HT1080 (cell line): ENCODE measurements around the gene COX14. TPM values are rescaled to one million over a fixed set of nuclear protein-coding genes. Genes with fewer than 3 reads are reported as not detected.
A peak's percentile ranks its signal among the peaks of the same experiment; 100 is the strongest.
"Not testable (repeated sequence)": the region's sequence is repeated elsewhere in the genome, so short reads cannot be mapped to it uniquely, and the experiment has no call there.

ENCODE experiments used
- DNase-seq: peaks from one replicate; pipeline ENCODE4 v3.0.0-alpha.2; 2015; ENCODE audit warnings: low read depth
- total RNA-seq: library from RNA; depleted of rRNA; stranded (reverse); fragments of >200 nt; shearing (Covaris generic); gene quantifications from 2 replicates; pipeline ENCODE4 v1.2.3, GENCODE V29; 2014

COX14 gene
- total RNA-seq, 1 experiment from 2014 or later: 58.9 TPM

DNA sequence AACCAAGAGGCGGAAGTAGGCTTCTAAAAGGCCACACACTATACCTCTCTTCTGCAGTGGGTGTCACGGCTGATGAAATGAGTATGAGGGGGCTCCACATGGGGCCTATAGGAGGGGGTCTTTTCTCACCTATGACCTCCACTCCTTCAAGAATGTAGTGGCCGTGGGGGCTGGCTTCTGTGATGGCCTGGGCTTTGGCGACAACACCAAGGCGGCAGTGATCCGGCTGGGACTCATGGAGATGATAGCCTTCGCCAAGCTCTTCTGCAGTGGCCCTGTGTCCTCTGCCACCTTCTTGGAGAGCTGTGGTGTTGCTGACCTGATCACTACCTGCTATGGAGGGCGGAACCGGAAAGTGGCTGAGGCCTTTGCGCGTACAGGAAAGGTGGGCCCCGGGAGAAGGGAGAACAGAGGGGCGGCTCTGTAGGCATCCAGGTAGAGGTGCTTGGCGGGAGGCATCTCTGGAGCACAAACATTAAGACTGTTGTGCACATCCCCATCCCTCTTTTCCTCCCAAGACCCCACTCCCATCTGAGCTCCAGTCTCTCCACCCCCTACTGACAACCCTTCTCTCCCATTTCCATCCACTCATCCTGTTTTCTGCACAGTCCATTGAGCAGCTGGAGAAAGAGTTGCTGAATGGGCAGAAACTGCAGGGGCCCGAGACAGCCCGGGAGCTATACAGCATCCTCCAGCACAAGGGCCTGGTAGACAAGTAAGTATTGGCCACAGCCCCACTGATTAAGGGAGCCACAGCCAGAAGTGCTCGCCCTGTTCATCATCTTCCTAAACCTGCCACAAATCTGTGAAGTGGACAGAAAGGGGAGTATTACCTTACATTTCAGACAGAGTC lies 4.4 kb upstream of the COX14 start:
- DNase-seq: no peak

DNA sequence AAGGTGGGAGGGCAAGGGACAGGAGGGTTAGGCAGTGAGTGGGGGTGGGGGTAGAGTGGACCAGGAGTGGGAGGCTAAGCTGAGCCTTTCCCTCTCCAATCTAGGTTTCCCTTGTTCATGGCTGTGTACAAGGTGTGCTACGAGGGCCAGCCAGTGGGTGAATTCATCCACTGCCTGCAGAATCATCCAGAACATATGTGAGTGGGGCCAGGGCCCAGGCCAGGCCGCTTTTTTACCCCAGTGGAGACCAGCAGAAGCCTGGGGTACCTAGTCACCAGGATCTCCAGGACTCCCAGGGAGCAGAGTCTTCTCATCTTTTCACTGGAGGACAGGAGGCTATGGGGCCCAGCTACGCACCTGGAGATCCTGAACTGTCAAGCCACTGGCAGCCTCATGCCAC lies 2.7 kb upstream of the COX14 start:
- no peak for DNase-seq

DNA sequence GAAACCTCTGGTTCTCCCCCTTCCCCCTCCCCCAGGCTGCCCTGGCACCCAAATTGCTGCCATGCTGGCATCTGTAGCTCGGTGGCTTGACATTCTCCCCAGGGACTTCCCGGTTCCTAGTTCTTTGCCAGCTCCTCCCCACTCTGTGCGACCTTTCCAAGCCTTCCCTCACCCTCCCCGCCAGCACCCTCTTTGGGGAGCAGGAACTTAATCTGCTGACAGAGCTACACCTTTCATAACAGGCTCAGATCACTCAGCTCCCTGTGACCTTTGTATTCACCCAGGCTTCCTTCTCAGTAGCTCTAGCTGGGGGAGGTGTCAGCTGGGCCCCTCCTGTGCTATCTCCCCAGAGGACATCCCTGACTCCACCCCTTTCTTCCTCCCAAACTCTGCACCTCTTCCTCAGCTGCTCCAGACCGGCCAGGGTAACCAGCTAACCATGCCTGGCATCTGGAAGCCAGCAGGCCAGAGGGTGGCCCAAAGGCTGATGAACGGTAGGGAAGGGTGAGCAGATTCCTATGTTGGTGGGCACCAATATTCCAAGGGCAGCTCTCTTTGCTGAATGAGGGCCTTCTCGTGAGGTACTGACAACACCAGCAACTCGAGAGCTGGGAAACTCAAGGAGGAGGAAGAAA lies 1.8 kb upstream of the COX14 start:
- DNase-seq: no peak

DNA sequence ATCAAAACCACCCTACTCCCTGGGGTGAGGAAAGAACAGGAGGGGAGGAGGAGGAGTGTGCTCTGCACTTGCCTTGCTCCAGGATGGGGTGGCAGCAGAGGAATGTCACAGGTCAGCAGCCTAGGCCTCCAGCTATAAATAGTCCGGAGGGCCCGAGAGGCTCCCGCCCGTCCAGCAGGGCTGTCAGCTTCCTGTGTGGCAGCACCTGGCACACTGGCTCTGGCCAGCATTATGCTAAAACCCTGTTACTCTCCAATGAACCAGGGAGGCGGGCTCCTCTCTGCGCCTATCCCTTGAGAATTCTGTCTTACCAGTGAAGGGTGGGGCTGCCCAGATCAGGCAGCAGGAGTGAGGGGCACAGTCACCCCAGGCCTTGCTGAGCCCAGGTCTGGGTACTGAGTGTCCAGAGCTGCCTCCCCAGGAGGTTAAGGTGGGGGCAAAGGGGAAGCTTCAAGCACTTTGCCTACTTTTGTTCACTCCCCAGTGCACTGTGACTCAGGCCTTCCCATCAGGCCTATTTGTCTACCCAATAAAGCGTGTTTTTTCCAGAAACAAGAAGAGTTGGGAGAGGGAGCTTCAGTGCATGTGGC lies 1.2 kb upstream of the COX14 start:
- DNase-seq: peak; percentile 61

DNA sequence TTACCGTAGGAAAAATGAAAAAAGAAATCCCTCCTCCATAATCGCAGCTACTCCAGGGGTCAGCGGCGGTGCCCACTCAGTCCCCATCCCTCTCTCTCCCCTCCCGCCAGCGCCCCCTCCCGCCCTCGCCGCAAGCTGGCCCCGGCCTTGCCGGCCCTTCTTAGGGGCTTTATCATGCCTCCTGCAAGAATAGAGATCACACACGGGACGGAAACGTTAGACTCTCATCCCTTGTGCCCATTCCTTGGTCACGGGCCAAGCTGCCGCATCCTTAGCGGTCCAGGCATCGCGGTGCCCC lies 692 bp upstream of the COX14 start:
- DNase-seq: no peak

DNA sequence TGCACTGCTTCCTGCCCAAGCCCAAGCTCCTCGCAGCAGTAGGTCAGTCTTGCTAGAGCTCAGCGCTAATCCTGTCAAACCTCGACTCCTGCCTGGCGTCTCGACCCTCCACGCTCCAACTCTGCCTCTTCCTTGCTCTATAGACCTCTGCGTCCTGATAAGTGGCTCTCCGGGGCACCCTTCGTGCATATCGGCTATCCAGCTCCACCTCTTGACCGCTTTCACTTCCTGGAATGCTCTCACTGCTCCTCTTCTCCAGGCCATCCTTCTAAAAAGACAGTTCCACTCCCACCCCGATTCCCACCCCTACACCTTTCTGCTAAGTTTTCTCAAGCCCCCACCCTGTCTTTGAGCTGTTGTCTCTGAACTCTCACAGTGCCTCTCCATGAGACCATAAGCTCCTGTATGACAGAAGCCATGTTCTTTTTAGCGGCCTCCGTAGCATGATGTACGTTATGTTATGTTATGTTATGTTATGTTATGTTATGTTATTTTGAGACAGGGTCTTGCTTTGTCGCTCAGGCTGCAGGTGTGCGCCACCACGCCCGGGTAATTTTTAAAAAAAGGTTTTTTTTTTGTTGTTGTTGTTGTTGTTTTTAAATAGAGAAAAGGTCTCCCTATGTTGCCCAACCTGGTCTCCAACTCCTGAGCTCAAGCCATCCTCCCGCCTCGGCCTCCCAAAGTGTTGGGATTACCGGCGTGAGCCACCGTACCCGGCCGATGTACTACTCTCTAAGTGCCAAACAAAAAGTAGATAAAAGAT lies 601 bp downstream of the COX14 start:
- no peak for DNase-seq

DNA sequence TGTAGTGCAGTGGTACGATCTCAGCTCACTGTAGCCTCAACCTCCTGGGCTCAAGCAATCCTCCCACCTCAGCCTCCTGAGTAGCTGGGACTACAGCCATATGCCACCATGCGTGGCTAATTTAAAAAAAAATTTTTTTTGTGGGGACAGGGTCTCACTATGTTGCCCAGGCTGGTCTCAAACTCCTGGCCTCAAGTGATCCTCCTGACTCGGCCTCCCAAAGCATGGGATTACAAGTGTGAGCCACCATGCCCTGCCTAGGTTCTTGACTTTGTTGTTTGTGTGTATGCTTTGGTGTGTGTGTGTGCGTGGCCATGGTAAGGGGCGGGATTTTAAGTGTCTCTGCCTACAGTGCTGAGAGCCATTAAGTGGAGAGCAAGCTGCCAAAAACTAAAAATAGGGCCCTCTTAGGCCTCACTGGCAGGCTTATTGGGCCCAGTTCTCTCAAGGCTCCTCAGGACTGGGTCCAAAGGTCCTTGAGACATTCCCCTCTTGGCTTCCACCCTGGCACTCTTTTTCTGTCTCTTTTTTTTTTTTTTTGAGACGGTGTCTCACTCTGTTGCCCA lies 5.1 kb downstream of the COX14 start:
- no peak for DNase-seq

DNA sequence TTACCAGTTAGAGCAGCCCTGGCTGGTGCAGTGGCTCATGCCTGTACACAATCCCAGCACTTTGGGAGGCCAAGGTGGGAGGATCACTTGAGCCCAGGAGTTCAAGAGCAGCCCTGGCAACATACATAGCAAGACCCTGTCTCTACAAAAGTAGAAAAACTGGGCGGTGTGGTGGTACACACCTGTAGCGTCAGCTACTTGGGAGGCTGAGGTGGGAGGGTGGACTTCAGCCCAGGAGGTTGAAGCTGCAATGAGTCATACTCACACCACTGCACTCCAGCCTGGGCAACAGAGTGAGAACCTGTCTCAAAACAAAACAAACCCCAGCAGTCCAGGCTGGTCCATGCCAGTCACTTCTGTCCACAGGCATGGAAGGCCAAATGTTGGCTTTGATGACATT lies 7.4 kb downstream of the COX14 start:
- no peak for DNase-seq

DNA sequence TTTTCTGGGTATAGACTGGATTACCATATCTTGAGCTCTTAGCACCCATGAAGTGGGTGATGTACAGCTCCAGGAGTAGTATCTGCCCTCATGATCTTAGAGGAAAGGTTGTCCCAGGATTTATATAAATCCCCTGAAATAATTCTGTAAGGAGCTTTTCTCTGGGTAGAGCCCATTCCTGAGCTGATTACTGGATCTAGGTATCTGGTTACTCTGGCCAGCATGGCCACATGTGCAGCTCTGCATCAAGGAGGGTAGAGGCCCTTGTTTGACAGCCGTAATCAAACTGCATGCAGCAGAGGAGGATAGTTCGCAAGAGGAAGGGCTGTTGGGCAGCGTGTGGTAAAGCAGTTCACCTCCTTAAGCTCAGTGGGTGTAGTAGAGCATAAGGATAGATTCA lies 8.5 kb downstream of the COX14 start:
- no peak for DNase-seq

DNA sequence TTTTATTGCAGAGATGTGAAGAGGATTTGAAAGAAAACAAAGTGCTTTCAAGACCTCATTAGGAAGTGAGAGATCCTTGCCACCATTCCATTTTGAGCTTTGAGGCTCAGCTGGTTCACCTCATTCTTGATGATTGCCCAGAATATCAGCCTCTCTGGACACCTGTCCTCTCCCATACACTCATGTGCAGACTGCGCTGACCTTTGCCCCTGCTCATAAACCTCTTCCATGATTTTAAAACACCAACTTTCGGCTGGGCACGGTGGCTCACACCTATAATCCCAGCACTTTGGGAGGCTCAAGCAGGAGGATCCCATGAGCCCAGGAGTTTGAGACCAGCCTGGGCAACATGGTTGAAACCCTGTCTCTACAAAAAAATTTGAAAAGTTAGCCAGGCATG lies 8.9 kb downstream of the COX14 start:
- DNase-seq: no peak

DNA sequence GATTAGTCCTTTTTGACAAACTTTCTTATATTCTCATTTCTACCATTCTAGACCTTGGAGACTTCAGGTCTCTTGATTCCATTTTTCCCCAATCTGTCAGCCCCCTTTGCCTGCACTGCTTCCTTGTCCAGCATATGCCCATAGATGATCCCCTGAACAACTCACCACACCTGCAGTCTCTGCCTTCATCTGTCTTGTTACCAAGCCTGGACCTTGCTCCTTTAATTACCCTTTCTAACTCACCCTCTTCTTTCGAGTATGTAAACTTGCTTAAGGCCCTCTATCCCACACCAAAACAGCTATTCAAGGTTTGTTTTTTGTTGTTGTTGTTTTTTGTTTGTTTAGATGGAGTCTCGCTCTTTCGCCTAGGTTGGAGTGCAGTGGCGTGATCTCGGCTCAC lies 9.6 kb downstream of the COX14 start:
- no peak for DNase-seq

DNA sequence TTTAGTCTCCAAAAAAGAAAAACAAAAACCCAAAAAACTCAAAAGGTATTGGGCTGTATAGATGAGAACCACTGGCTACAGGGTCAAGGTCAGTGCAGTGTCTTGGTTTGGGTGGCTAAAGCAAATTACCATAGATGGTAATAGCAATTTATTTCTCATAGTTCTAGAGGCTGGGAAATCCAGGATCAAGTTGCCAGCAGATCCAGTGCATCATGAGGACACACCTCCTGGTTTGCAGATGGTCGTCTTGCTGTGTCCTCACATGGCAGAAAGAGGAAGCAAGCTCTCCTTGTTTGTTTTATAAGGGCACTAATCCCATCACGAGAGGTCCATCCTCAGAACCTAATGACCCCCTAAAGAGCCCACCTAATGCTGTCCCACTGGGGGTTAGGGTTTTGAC lies 11.2 kb downstream of the COX14 start:
- no peak for DNase-seq

DNA sequence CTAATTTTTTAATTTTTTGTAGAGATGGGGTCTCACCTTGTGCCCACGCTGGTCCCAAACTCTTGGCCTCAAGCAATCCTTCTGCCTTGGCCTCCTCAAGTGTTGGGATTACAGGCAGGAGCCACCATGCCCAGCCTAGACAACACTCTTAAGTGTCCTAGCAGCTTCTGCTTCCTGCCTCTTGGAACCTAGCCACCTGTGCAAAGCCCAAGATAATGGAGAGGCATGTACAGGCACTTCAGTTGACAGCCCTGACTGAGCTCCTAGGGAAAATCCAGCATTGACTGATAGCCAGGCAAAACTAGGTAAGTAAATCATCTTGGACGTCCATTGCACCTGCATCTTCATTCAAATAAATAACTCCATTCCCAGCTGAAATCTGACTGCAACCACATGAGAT lies 15.5 kb downstream of the COX14 start:
- no peak for DNase-seq

DNA sequence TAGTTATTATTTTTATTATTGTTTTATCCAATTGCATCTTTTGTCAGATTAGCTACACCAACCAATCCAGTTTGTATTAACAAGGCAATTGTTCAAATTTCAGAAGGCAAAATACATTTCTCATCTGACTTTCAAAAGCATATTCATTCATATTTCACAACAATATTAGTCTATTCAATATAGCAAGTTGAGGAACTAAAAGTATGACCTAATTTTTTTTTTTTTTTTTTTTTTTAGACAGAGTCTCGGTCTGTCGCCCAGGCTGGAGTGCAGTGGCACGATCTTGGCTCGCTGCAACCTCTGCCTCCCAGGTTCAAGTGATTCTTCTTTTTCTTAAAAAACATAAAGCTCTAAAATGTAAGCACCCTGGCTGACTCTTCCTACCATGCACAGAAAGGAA lies 17.3 kb downstream of the COX14 start:
- DNase-seq: no peak

DNA sequence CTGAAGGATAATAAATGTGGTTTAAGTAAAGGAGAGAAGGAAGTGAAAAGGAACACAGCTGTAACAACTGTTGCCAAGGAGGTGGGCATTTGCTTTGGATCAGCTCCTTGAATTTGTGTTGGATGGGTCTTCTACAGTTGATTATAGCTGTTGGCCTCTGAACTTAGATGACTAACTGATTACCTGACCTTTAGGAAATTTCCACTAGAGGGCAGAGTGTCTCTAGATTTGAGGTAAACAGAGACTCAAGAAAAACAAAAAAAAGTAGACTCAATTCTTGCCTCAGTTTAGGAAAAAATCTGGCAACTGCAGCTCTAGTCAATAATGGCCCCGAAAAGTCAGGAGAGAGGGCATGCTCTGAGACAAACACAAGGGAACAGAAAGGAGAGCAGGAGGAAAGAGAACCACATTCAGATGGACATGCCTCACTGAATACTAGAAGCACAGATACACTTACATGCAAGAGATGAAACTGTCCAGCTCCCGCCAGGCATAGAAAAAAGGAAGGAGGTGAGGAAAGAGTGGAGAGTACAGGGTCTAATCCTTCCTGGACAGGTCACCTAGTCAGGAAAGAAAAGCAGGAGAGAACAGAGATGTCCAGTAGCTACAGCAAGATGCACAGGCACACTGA lies 20.6 kb downstream of the COX14 start:
- peak; percentile 43 for DNase-seq

DNA sequence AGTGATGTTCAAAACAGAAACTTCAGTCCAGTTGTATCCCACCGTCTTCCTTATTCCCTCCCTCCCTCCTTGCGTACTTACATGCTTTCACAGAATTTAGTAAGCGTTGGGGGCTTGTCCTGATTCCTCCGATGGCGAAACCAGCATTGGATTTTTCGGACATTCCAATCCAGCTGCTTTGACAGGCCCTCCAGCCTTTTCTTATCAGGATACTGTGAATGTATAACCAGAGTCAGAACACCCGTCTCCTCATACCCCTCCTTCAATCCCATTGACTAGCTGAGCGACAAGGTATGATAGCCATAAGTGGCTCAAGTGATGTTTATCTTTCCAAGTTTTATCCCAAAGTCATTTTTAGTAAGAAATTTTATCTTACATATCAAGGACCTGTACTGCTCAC lies 31.0 kb downstream of the COX14 start:
- no peak for DNase-seq

DNA sequence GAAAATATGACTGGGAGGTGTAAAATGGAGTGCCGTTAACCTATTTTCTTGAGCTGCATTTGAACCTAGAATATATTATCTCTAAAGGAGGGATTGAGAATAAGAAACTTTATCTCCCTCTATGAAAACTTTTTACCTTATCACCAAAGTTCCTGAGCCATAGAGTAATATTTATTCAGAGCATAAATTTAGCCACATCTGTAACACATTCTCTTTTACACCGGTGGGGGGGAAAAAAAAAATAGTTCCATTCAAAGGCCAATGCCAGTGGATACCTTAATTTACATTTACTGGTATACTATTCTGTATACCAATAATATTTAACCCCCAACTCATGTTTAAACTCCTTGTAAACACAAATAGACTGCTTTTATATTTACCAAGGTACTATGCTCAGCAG lies 33.4 kb downstream of the COX14 start:
- DNase-seq: no peak

DNA sequence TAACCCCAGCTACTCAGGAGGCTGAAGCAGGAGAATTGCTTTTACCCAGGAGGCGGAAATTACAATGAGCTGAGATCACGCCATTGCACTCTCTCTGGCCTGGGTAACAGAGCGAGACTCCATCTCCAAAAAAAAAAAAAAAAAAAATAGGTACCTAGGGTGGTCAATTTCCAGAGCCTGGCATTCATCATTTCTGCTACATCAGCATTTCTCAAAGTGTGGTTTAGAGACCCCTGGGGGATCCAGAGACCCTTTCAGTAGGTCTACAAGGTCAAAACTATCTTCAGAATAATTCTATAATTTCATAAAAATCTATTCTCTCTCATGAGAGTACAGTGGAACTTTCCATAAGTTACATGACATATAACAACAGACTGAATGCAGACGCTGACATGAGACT lies 35.2 kb downstream of the COX14 start:
- DNase-seq: no peak

DNA sequence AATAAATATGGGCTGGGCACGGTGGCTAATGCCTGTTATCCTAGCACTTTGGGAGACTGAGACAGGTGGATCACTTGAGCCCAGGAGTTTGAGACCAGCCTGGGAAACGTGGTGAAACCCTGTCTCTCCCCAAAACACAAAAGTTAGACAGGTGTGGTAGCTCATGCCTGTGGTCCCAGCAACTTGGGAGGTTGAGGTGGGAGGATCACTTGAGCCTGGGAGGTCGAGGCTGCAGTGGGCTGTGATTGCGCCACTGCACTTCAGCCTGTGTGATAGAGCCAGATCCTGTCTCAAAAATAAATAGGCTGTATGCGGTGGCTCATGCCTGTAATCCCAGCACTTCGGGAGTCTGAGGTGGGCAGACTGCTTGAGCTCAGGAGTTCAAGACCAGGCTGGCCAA lies 36.0 kb downstream of the COX14 start:
- DNase-seq: not testable (repeated sequence)

DNA sequence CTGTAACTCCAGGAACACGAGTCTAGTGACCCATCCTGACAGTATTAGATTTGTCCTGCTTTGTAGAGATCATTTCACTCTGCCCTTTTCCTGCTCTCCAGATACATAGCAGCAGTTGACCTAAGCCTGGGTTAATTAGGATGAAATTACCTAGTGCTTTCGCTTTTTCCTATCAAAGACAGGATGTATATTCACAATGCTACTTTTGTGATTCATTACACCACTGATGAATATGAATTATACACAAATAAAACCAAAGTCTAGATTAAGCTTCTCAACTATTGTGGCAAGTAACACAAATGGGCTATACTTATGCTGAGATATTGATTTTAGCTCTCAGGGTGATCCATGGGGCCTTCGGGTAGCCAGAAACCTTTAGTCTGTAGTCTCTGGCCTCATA lies 37.3 kb downstream of the COX14 start:
- no peak for DNase-seq

DNA sequence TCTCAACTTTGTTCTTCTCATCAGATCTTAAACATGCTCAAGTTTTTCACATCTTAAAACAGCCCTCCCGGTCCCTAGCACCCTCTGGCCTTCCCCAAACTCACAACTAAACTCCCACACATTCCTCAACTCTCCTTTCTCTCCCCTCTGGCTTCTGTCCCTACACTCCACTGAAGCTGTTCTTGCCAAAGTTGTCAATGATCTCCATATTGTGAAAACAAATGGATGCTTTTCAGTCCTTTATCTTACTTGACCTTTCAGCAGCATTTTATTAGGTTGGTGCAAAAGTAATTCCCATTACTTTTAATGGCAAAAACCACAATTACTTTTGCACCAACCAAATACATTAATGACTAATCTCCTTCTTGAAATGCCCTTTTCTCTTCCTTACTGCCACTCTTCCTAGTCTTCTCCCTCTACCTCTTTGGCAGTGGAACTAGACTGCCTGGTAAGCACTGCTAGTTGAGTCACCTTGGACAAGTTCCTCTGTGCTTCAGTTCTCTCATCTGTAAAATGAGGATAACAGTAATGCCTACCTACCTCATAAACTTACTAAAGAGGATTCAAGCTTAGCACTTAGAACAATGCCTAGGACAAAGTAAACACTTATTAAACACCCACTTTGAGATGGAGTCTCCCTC lies 39.1 kb downstream of the COX14 start:
- no peak for DNase-seq
